Neutrophil (primary cell): ENCODE measurements around the gene PARD3.

ENCODE experiments used
- H3K27ac ChIP-seq: fragments of 200-600 bp; sonication (generic); 2 replicates; pipeline ENCODE4 v1.5.1; 2016; ENCODE audit warnings: mild to moderate bottlenecking, moderate library complexity
- H3K27me3 ChIP-seq: fragments of 200-600 bp; sonication (generic); 2 replicates; pipeline ENCODE4 v1.6.0; 2016; ENCODE audit warnings: mild to moderate bottlenecking
- H3K36me3 ChIP-seq: fragments of 200-600 bp; sonication (generic); 2 replicates; pipeline ENCODE4 v1.5.1; 2017
- H3K4me1 ChIP-seq, 2 experiments: fragments of 200-600 bp in 1 of 2; sonication (generic) in 1 of 2; 1 replicate in 1 of 2; 2 replicates in 1 of 2; pipeline versions ENCODE4 v1.5.1 to v1.6.1; 2013 to 2016; ENCODE audit warnings: low read depth in 1 of 2, low read length in 1 of 2, mild to moderate bottlenecking in 1 of 2, moderate library complexity in 1 of 2; ENCODE audit not compliant: control insufficient read depth in 1 of 2, insufficient read depth in 1 of 2
- H3K4me3 ChIP-seq, 2 experiments: fragments of 200-600 bp in 1 of 2; sonication (generic) in 1 of 2; 1 replicate in 1 of 2; 2 replicates in 1 of 2; pipeline ENCODE4 v1.5.1; 2013 to 2016; ENCODE audit warnings: low read depth in 1 of 2, low read length in 1 of 2, mild to moderate bottlenecking in 1 of 2, moderate library complexity in 1 of 2
- H3K9me3 ChIP-seq: fragments of 200-600 bp; sonication (generic); 2 replicates; pipeline ENCODE4 v1.5.1; 2016
- CTCF ChIP-seq: fragments of 200-600 bp; sonication (generic); IDR thresholded peaks from 2 replicates; pipeline ENCODE4 v1.5.1; 2016; ENCODE audit warnings: antibody characterized with exemption

The PARD3 gene

GRCh38 chr10:34389801-34390200, 425.3 kb downstream of the PARD3 start:
- H3K4me3 ChIP-seq: no peak overlapping the region
- no peak overlapping the region for H3K27ac ChIP-seq
- no peak for TF ChIP-seq CTCF
- H3K36me3 ChIP-seq: no peaks in the 10 kb centered on the region
- no peaks in the 10 kb centered on the region for H3K9me3 ChIP-seq
- no peaks in the 10 kb centered on the region for H3K4me1 ChIP-seq
- no peaks in the 10 kb centered on the region for H3K27me3 ChIP-seq

GRCh38 chr10:34386921-34387320, 428.2 kb downstream of the PARD3 start:
- TF ChIP-seq CTCF: no peak
- no peaks in the 10 kb centered on the region for H3K4me1 ChIP-seq
- no peak overlapping the region for H3K27ac ChIP-seq
- no peak overlapping the region for H3K4me3 ChIP-seq
- H3K9me3 ChIP-seq: no peaks in the 10 kb centered on the region
- no peaks in the 10 kb centered on the region for H3K27me3 ChIP-seq
- H3K36me3 ChIP-seq: no peaks in the 10 kb centered on the region

GRCh38 chr10:34384372-34384771, 430.7 kb downstream of the PARD3 start:
- H3K36me3 ChIP-seq: no peaks in the 10 kb centered on the region
- no peaks in the 10 kb centered on the region for H3K4me1 ChIP-seq
- H3K4me3 ChIP-seq: no peak overlapping the region
- H3K9me3 ChIP-seq: no peaks in the 10 kb centered on the region
- no peak for TF ChIP-seq CTCF
- no peaks in the 10 kb centered on the region for H3K27me3 ChIP-seq
- no peak overlapping the region for H3K27ac ChIP-seq

- Histone ChIP-seq H3K4me1 (no peaks in the 10 kb centered on the region), H3K27me3 (no peaks in the 10 kb centered on the region), H3K36me3 (no peaks in the 10 kb centered on the region), H3K9me3 (no peaks in the 10 kb centered on the region), H3K27ac (no peak overlapping the region), H3K4me3 (no peak overlapping the region)
- no peak for TF ChIP-seq CTCF
Measured at GRCh38 chr10:34382626-34383025, 432.5 kb downstream of the PARD3 start.

GRCh38 chr10:34380856-34381255, 434.2 kb downstream of the PARD3 start:
- TF ChIP-seq CTCF: no peak
- H3K4me3 ChIP-seq: no peak overlapping the region
- no peaks in the 10 kb centered on the region for H3K27me3 ChIP-seq
- H3K27ac ChIP-seq: no peak overlapping the region
- no peaks in the 10 kb centered on the region for H3K4me1 ChIP-seq
- no peaks in the 10 kb centered on the region for H3K36me3 ChIP-seq
- no peaks in the 10 kb centered on the region for H3K9me3 ChIP-seq

- H3K36me3 ChIP-seq: no peaks in the 10 kb centered on the region
- H3K9me3 ChIP-seq: no peaks in the 10 kb centered on the region
- no peak overlapping the region for H3K4me3 ChIP-seq
- no peaks in the 10 kb centered on the region for H3K4me1 ChIP-seq
- H3K27ac ChIP-seq: no peak overlapping the region
- no peaks in the 10 kb centered on the region for H3K27me3 ChIP-seq
- no peak for TF ChIP-seq CTCF
Measured at GRCh38 chr10:34378297-34378696, 436.8 kb downstream of the PARD3 start.
